ENCODE data around the gene PAK6.

The PAK6 gene

DNA sequence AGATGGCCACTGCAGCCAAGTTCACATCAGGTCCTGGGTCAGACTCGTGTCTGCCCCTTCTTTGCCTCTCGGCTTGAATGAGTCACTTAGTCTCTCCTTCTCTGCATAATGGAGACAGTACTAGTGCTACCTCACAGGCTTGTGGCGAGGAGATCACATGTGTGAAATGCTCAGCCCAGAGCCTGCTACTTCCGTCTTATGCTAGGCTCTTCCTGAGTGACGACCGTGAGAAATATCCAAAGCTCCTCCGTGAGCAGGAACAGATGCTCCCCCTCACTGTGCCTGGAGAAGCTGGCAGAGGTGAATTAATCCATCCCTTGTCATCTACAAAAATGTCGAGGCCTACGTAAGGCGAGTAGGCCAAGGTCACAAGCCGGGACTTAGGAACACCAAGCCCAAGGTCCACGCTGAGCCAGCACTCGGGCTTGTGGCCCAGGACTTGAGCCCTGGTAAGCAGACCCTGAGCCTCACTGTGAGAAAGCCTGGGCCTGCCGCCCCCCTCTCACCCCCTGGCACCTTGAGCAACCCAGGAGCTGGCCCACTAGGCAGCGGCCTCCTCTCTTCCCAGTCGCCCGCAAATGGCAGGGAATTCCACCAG, 17.9 kb downstream of the PAK6 start:
- DNase-seq, result no peak

DNA sequence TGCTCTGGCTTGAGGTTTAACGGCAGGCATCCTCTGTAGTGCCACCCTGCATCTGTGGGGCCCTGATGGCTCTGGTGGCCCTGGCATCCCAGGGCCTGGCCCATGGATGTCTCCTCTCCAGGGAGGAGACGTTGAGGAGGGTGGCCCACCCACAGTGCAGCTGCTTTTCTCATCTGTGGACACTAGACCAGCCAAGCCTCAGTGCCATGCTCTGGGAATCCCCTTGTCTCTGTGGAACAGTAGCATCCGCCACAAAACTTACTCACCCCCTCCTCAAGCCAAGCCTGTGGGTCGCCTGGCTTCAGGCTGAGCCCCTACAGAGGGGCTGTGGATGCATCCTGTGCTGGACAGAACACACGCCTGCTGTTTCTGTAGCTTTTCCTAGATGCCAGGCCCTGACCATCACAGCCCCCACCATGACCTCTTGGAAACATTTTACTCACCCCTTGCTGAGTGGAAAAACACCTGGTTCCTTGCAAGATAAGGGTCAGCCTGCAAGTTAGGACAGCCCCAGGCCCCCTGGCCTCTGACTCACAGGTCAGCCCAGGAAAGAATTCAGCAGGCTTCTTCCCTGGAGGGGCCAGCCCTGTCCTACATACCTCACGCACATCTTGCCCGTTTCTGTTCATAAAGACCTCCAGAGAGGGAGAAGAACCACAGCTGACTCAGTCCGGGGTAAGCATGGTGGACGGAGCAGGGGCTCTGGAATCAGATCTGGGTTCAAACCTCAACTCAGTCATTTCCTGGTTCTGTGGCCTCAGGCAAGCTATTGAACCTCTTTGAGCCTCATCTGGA, 19.0 kb downstream of the PAK6 start:
- DNase-seq, result no peak

DNA sequence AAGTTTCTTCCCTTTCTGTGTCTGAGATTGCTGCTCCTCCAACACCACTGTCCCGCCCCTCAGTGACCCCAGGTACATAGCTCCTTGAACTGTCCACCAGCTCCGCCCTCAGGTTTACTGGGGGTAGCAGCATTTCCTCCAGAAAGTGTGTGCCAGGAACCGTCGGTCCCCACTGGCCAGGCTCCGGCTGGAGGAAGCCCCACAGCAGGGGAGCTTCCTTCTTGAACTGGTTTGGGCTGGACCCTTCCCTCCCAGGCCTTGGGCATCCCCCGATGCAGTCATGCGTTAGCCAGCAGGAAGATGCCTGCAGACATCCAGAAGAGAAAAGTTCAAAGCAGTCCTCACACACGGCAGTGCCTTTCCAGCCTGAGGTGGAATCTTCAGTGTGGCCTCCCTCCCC, 19.7 kb downstream of the PAK6 start:
- DNase-seq, result no peak

DNA sequence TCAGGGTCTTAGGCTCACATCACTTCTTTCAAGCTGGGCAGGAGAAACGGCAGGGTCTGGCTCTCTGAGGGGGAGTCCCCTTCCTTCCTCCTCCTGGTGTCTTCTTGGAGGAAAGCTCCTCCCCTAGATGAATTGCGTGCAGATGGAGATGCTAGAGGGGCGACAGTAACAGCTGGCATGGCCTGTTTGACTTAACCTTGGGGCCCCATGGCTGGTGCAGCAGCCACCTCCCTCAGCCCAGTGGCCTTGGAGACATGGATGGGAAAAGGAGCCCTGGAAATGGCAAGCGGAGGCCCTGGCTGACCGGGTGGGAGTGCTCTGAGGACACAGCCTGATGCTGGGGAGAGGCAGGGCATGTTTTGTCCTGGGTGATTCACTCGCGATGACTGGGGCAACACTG, 20.2 kb downstream of the PAK6 start:
- DNase-seq, result no peak

DNA sequence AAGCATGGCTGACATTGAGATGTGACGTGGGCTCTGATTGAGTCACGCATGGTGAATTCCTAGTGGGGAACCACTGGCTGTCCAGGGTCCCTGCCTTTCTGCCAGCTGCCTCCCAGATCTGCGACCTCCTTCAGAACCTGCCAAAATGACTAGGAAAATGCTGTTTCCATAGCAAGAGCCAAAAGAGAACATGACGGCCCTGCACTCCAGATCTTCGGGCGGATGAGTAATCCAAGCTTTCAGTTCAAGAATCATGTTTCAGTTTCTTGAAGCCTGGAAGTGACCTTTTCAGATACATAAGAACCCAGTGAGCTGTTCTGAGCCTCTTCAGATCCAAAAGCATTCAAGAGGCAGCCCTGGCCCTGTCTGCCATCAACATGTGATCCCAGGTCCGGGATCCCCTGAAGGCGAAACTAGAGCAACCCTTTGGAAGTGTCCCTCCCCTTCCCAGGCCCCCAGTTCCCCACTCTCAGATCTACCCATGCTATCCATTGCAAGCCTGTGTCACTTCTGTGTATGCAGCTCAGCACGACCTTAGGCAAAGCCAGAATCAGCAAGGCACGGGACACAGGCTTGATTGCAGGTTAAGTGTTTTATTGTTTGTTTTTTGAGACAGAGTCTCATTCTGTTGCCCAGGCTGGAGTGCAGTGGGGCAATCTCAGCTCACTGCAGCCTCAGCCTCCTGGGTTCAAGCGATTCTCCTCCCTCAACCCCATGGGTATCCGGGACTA, 24.3 kb downstream of the PAK6 start:
- DNase-seq, result no peak

DNA sequence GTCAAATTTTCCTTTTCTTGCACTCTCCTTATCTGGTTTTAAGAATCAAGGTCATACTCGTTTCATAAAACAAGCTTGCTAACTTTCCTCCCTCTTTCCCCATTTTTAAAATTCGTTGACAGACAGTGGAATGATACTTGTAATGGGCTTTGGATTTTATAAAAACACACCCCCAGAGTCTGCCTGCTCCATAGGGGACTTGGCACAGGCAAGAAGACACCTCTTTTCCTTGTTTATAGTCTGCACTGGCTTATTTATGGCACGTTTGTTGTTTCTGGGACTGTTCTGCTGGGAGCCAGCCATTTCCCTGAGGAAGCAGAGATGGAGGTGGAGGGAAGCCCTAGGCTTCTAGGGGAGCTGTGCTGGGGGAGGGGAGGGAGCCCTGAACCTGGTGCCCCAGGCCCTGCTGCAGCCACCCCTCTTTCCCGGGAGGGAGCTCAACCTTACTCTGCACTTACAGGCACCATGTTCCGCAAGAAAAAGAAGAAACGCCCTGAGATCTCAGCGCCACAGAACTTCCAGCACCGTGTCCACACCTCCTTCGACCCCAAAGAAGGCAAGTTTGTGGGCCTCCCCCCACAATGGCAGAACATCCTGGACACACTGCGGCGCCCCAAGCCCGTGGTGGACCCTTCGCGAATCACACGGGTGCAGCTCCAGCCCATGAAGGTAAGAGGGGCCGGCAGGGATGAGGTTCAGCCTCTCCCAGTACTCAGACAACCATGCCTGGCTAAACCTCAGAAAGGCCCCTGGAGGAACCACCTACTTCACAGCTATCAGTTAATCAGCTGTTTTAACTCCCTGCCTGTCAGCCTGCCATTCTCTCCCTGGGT, 25.7 kb downstream of the PAK6 start:
- DNase-seq, result no peak

DNA sequence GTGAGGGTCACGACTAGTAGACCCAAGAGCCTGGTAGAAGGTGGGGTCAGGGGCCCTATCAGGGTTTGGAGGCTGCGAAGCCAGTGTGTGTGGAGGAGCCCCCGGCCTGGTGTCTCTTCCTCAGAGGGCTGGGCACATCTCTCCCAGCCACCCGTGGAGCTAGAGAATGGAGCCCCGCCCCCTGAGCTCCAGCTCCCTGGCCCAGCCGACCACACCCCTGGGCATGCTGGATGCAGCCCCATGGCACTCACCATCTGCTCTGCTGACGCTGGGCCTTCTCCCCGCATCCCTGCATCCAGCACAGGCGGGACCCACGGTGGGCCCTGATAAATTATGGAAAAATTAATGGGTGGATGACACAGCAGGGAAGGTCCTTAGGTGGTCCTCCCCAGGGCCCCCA, 26.5 kb downstream of the PAK6 start:
- DNase-seq, result no peak

DNA sequence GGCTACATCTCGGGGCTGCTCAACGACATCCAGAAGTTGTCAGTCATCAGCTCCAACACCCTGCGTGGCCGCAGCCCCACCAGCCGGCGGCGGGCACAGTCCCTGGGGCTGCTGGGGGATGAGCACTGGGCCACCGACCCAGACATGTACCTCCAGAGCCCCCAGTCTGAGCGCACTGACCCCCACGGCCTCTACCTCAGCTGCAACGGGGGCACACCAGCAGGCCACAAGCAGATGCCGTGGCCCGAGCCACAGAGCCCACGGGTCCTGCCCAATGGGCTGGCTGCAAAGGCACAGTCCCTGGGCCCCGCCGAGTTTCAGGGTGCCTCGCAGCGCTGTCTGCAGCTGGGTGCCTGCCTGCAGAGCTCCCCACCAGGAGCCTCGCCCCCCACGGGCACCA, 27.0 kb downstream of the PAK6 start:
- DNase-seq, result no peak

DNA sequence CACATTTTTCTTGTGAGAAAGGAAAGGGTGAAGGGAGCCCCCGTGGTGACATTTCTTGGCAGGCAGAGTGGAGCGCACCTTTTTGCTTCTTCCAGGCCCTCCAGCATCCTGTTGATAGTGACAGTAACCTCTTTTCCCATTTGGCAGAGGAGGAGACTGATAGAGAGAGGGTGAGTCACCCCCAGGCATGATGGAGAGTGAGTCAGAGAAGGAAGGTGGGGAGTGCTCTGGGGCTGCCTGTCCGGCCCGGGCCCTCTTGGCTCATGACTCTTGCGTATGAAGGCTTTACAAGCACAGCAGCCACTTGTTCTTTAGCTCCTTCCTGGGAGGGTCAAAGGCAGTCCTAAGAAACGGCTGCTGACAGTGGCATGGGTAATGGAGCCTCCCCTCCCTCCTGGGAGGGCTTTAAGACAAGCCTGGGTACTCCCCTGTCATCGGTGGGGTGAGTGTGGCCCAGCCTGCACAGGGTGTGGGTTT, 28.0 kb downstream of the PAK6 start:
- DNase-seq, result no peak

DNA sequence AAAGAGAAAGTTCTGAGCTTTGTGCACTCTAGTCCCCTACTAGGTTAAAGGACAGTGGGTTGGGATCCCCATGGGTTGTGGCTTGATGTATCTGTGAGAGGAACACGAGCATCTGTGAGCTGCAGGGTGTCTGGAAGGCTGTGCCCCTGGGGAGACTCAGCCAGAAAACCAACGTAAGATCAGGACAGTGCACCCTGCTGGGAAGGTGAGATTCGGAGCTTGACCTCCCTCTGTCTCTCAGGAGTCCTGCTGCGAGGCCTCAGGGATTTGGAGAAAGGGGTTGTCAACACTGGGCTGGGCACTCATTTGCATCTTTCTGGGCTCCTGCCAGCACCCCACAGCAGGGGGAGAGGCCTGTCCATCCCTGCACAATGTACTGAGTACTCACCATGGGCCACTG, 28.8 kb downstream of the PAK6 start:
- no peak for DNase-seq

DNA sequence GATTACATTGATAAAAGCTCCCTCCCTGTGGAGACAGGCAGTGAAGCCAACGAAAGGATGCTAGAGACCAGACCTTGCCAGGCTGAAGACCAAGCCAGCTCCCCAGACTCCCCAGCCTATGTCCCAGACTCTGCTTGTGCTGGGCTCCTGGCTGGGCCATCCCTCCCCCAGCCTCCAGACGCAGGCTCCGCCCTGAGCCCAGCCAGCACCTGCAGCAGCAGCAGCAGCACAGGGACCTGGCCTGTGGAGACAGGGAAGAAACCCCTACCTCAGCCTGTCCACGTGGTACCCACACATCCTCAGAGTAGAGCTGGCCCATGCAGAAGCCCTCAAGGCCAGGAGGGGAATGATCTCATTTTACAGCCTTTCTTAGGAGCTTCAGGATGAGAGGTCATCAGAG, 30.7 kb downstream of the PAK6 start:
- DNase-seq, result no peak

DNA sequence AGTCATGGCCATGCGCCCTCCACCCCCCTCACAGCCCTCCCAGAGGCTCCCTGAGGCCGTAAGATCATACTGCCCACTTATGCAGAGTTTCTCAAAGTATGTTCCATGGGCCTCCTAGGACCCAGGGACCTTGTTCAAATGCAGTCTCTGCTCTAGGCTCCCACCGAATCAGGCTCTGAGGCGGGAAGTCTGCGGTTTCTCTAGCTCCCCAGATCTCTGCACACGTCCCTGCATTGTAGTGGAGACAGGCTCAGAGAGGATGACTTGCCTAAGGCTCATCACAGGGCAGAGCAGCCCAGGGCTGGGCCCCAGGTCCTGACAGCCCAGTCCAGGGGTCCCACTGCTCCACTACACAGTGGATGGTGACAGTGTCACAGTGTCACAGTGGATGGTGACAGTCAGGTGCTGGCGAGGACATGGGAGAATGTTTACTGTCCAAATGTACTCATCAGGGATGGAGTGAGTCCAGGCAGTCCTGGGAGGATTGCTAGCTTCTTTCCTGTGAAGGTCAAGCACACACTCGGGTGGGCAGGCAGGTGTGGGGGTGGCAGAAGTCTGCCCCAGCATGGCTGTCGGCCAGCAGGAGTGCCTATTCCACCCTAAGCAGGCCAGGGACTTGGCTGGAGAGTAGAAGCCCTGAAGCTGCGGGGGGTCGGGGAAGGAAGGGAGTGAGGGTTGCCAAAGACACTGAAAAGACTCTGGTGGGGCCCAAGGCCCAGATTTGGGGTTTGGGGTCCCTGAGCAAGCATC, 31.6 kb downstream of the PAK6 start:
- DNase-seq, result no peak

DNA sequence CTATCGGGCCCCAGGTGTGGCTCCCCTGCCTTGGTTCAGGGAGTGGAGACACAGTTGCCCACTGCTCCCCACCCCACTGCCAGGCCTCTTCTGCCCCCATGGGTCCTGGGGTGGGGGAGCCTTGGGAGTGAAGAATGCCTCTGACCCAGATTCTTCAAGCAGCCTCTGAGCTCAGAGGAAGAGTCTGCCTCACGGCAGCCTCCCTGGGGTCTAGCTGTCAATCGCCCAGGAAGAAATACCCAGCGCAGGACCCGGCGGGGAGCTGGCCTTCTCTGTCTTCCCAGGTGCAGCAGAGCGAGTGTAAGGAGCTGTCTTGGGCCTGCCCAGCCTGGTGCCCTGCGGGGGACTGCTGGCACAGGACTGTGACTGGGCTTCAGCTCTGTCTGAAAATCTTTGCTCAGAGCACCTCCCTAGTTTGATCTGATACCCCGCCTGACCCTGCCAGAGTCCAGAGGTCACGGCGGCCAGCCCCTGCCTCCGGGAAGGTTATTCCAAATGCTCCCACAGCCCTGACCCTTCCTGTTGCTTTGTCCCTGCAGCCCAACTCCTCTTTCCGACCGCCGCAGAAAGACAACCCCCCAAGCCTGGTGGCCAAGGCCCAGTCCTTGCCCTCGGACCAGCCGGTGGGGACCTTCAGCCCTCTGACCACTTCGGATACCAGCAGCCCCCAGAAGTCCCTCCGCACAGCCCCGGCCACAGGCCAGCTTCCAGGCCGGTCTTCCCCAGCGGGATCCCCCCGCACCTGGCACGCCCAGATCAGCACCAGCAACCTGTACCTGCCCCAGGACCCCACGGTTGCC, 33.0 kb downstream of the PAK6 start:
- DNase-seq, result no peak

DNA sequence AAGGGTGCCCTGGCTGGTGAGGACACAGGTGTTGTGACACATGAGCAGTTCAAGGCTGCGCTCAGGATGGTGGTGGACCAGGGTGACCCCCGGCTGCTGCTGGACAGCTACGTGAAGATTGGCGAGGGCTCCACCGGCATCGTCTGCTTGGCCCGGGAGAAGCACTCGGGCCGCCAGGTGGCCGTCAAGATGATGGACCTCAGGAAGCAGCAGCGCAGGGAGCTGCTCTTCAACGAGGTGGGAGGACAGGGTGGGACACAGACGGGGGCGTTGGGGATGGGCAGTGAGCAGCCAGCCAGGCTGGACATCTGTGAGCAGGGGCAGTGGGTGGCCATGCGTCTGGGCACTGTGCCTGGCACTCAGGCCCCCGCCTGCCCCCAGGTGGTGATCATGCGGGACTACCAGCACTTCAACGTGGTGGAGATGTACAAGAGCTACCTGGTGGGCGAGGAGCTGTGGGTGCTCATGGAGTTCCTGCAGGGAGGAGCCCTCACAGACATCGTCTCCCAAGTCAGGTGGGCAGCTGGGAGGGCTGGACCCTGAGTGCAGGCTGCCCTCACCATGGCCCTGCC, 33.7 kb downstream of the PAK6 start:
- no peak for DNase-seq

DNA sequence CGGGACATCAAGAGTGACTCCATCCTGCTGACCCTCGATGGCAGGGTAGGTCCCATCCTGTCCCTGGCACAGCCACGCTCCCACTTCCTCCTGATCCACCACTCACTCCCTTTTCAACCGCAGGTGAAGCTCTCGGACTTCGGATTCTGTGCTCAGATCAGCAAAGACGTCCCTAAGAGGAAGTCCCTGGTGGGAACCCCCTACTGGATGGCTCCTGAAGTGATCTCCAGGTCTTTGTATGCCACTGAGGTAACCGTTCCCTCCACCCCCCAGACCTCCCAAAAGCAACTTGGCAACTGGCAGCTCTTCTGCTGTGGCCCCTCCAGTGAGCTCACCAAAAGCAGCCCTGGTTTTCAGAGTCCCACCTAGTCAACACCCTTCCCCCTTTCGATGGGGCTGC, 34.6 kb downstream of the PAK6 start:
- no peak for DNase-seq

DNA sequence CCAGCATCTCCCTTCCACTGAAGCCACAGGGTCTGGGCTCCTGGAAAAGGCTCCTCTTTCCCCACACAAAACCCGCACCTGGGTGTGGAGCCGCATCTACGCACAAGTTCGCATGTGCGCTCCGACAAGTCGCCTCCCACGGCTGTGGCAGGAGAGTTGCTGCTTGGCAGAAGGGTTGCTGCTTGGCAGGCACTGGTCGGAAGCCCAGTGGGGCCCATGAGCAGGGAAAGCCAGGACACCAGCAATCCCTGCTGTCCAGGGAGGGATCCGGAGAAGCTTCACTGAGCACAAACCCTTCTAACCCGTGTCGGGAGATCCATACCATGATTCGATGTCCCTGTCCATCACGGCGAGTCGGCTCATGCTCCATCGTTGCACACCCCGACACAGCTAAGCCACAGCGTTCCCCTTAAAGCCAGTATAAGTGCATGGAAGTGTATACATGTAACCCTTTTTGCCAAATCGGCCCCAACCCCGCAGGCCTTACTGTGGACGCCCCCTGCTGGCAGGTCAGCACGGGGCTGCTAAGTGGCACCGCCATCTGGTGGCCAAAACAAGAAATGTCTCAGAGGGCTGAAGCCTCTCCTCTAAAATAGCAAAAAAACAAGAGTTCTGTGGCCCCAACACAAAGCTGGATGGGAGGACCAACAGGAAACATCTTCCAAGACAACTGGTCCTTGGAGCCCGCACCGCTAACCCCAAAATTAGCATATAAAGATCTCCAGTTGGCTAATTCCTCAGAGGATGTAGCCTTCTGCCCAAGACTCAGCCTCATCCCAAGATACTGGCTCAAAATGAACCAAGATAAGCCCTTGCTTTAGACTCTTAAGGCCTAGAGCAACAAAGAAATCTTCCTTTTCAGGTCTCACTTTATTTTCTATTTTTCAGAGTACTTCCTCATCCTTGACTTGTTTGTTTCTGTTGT, 35.7 kb downstream of the PAK6 start:
- DNase-seq, result no peak

DNA sequence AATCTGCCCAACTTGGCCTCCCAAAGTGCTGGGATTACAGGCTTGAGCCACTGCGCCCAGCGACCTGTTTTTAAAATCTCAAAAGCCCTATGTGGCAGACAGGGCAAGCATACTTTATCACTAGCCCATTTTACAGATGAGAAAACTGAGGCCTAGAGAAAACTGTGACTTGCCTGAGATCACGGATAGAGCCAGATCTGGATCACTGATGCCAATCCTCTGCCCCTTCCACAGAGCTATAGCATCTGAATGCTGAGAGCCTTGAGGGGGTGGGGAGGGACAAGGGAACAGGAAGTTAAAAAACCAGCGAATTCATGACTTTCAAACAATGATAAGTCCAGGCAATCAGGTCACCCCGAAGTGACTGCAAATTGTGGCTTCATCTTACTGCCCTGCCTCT, 36.7 kb downstream of the PAK6 start:
- DNase-seq, result no peak

DNA sequence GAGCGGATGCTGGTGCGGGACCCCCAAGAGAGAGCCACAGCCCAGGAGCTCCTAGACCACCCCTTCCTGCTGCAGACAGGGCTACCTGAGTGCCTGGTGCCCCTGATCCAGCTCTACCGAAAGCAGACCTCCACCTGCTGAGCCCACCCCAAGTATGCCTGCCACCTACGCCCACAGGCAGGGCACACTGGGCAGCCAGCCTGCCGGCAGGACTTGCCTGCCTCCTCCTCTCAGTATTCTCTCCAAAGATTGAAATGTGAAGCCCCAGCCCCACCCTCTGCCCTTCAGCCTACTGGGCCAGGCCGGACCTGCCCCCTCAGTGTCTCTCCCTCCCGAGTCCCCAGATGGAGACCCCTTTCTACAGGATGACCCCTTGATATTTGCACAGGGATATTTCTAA, 37.1 kb downstream of the PAK6 start:
- DNase-seq, result no peak

DNA sequence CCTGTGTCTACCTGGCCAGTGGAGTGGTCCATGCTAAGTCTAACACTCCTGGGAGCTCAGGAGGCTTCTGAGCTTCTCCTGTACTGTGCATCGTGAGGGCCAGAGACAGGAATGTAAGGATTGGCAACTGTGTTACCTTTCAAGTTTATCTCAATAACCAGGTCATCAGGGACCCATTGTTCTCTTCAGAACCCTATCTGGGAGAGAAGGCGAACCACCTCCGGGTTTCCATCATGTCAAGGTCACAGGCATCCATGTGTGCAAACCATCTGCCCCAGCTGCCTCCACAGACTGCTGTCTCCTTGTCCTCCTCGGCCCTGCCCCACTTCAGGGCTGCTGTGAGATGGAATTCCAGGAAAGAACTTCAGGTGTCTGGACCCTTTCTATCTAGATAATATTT, 38.1 kb downstream of the PAK6 start:
- no peak for DNase-seq

DNA sequence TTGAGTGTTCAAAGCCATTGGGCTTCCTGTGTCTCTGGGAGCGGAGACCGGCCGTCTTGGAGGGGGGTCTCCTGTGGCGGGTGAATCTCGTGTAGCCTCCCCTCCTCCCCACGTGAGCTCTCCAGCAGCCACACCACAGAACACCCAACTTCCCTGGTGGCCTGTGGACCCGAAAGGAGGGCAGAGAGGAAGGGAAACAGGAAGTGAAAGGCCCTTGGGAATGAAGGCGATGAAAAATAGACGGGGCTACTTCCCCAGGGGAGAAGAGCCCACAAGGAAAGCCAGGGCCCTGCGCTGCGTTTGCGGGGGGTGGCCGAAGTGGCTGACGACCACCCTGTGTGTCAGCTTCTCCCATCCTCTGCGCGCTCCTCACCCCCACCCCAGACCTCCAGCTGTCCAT, 38.6 kb downstream of the PAK6 start:
- DNase-seq, result no peak
